Pons (tissue), 1 donor: ENCODE results near the gene CDC42.
"Not testable (repeated sequence)": the region's sequence is repeated elsewhere in the genome, so short reads cannot be mapped to it uniquely, and the experiment has no call there.

ENCODE experiments used
- DNase-seq: peaks from one replicate; pipeline ENCODE4 v3.0.0-alpha.2; 2016; ENCODE audit warnings: low spot score

Gene CDC42

GRCh38 chr1:22052115-22053016 lies at the start of gene CDC42:
Gene CDC42 (plus strand): TSS chr1:22052709. CDS start chr1:22078479, 25,770 bp downstream.
- peak; percentile 96 for DNase-seq

GRCh38 chr1:22002875-22003274 lies 49.6 kb upstream of the CDC42 start:
- DNase-seq: not testable (repeated sequence)

GRCh38 chr1:22003959-22004358 lies 48.5 kb upstream of the CDC42 start:
- DNase-seq: not testable (repeated sequence)

GRCh38 chr1:22005261-22006149 lies 47.0 kb upstream of the CDC42 start:
- DNase-seq: not testable (repeated sequence)

- not testable (repeated sequence) for DNase-seq
Measured at GRCh38 chr1:22006736-22007135, 45.8 kb upstream of the CDC42 start.

- not testable (repeated sequence) for DNase-seq
Measured at GRCh38 chr1:22007262-22007661, 45.2 kb upstream of the CDC42 start.

GRCh38 chr1:22009566-22009965 lies 42.9 kb upstream of the CDC42 start:
- not testable (repeated sequence) for DNase-seq

- not testable (repeated sequence) for DNase-seq
Measured at GRCh38 chr1:22012752-22013151, 39.8 kb upstream of the CDC42 start.

- not testable (repeated sequence) for DNase-seq
Measured at GRCh38 chr1:22014575-22015206, 37.8 kb upstream of the CDC42 start.

GRCh38 chr1:22018583-22019559 lies 33.6 kb upstream of the CDC42 start:
- DNase-seq: no peak

- DNase-seq: no peak
Measured at GRCh38 chr1:22021061-22021460, 31.4 kb upstream of the CDC42 start.

- DNase-seq: peak; percentile 85
Measured at GRCh38 chr1:22024485-22025367, 27.8 kb upstream of the CDC42 start.

- peak; percentile 53 for DNase-seq
Measured at GRCh38 chr1:22025368-22026155, 26.9 kb upstream of the CDC42 start.

GRCh38 chr1:22026924-22027289 lies 25.6 kb upstream of the CDC42 start:
- DNase-seq: no peak

GRCh38 chr1:22030057-22030456 lies 22.5 kb upstream of the CDC42 start:
- DNase-seq: no peak

GRCh38 chr1:22030473-22030872 lies 22.0 kb upstream of the CDC42 start:
- DNase-seq: no peak

- no peak for DNase-seq
Measured at GRCh38 chr1:22031214-22031962, 21.1 kb upstream of the CDC42 start.

GRCh38 chr1:22034834-22035233 lies 17.7 kb upstream of the CDC42 start:
- not testable (repeated sequence) for DNase-seq
